ENCODE measurements around the gene CCDC106.

The CCDC106 gene

DNA sequence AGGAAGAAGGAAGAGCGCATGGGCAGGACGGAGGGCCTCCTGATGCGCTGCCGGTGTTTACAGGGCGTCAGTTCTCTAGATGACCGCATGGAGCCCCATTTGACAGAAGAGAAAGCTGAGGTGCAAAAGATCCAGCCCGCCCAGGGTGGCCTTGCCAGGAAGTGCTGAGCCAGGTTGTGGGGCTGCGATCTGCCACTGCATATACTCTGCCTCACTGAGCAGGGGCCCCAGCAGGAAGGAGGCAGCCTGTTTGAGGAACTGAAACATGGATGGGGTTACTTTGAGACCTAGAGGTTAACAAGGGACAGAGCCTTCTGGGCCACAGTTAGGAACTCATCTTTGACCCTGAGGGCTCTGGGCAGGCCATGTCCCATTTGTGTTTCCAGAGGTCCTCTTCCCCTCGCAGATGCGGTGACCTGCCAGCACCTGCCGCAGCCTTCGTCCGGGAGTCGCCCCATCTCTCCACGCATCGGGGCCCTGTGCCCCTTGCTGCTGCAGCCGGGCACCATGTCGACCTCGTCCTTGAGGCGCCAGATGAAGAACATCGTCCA, 30.2 kb downstream of the CCDC106 start:
- H3K4me1 ChIP-seq (ENCODE audit: insufficient read depth, low read length, poor library complexity, severe bottlenecking): peaks cover 4% of the 10 kb centered on the region
- peaks cover 76% of the 10 kb centered on the region for H3K36me3 ChIP-seq (ENCODE audit: insufficient read depth, low read length)
- no peak overlapping the region for H3K4me3 ChIP-seq (ENCODE audit: low read length, poor library complexity, severe bottlenecking)
- H3K79me2 ChIP-seq (ENCODE audit: insufficient read depth, low read length): peaks cover 50% of the 10 kb centered on the region; the same call in 1 of the 2 replicates
- TF ChIP-seq, protein P1, sequence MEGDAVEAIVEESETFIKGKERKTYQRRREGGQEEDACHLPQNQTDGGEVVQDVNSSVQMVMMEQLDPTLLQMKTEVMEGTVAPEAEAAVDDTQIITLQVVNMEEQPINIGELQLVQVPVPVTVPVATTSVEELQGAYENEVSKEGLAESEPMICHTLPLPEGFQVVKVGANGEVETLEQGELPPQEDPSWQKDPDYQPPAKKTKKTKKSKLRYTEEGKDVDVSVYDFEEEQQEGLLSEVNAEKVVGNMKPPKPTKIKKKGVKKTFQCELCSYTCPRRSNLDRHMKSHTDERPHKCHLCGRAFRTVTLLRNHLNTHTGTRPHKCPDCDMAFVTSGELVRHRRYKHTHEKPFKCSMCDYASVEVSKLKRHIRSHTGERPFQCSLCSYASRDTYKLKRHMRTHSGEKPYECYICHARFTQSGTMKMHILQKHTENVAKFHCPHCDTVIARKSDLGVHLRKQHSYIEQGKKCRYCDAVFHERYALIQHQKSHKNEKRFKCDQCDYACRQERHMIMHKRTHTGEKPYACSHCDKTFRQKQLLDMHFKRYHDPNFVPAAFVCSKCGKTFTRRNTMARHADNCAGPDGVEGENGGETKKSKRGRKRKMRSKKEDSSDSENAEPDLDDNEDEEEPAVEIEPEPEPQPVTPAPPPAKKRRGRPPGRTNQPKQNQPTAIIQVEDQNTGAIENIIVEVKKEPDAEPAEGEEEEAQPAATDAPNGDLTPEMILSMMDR (conservative IDR thresholded peaks at IDR 0.05; ENCODE audit: low read length): no peak
- H3K4me2 ChIP-seq (ENCODE audit: low read depth, low read length, poor library complexity, severe bottlenecking): no peak overlapping the region
- H2AFZ ChIP-seq (ENCODE audit: low read length): no peak overlapping the region
- peaks cover 48% of the 10 kb centered on the region for H4K20me1 ChIP-seq (ENCODE audit: insufficient read depth, low read length, poor library complexity, severe bottlenecking)
- H3F3A ChIP-seq (ENCODE audit: low read depth): peaks cover 5% of the 10 kb centered on the region; the same call in 1 of the 2 replicates
- no peak overlapping the region for H3K9ac ChIP-seq (ENCODE audit: low read depth, low read length, poor library complexity, severe bottlenecking)
- H3K27me3 ChIP-seq (ENCODE audit: insufficient read depth, low read length, poor library complexity, severe bottlenecking): no peaks in the 10 kb centered on the region
- no peaks in the 10 kb centered on the region for H3K9me2 ChIP-seq (replicated peaks; ENCODE audit: low read depth, low read length)
- no peaks in the 10 kb centered on the region for H3K9me3 ChIP-seq (ENCODE audit: insufficient read depth, low read depth, low read length)

DNA sequence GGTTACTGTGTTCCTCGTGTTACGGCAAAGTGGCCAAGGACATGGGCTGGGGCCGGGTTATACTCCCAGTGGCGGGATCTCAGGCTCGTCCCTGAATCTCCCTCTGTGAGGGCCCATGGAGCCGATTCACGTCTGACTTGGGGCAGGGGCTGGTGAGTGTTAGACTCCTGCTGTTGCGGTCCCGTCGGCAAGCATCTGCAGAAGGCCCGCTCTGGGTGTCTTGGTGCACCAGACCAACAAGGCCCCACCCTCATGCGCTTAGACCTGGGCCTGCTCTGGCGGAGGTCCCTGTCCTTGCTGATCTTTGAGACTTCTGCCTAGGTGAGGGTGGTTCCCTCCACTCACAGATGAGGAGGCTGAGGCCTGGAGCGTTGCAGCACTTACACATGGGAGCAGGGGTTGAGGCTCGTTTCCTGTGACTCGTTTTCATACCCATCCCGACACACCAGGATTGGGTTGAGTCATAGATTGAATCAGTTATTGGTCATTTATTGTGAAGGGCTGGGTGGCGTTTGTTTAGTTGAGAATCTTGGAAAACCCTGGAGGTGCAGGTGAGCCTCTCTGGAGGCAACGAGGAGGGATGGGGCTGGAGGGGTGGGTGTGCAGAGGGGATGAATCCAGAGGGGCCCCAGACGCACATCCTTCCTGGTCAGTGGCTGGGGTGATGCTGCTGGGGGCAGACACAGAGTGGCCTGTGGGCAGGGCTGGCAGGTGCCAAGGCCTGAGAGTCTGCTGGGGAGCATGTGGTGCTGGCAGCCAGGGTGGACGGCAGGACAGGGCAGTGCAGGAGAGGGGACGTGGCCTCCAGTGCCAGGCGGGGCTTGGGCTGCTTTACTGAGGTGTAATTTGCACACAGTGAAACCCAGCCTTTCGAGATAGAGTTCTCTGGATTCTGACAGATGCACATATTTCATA, 31.6 kb downstream of the CCDC106 start:
- Histone ChIP-seq H3K27me3 (ENCODE audit: insufficient read depth, low read length, poor library complexity, severe bottlenecking) (no peaks in the 10 kb centered on the region), H4K20me1 (ENCODE audit: insufficient read depth, low read length, poor library complexity, severe bottlenecking) (peaks cover 38% of the 10 kb centered on the region), H3K9ac (ENCODE audit: low read depth, low read length, poor library complexity, severe bottlenecking) (no peak overlapping the region), H3K4me3 (ENCODE audit: low read length, poor library complexity, severe bottlenecking) (no peak overlapping the region), H3K9me3 (ENCODE audit: insufficient read depth, low read depth, low read length) (no peaks in the 10 kb centered on the region), H3K4me1 (ENCODE audit: insufficient read depth, low read length, poor library complexity, severe bottlenecking) (peaks cover 4% of the 10 kb centered on the region), H3K9me2 (replicated peaks; ENCODE audit: low read depth, low read length) (no peaks in the 10 kb centered on the region), H3F3A (ENCODE audit: low read depth) (peaks cover 1% of the 10 kb centered on the region; the same call in 1 of the 2 replicates), H3K4me2 (ENCODE audit: low read depth, low read length, poor library complexity, severe bottlenecking) (no peak overlapping the region), H3K79me2 (ENCODE audit: insufficient read depth, low read length) (peaks cover 40% of the 10 kb centered on the region; the same call in 1 of the 2 replicates), H2AFZ (ENCODE audit: low read length) (no peak overlapping the region), H3K36me3 (ENCODE audit: insufficient read depth, low read length) (peaks cover 78% of the 10 kb centered on the region; the same call in 1 of the 2 replicates)
- TF ChIP-seq, protein P1 (conservative IDR thresholded peaks at IDR 0.05; ENCODE audit: low read length): no peak
- no peak for TF ChIP-seq EZH2phosphoT487 (IDR thresholded peaks at IDR 0.05; ENCODE audit: borderline replicate concordance)

- Histone ChIP-seq H3K4me1 (ENCODE audit: insufficient read depth, low read length, poor library complexity, severe bottlenecking) (peaks cover 4% of the 10 kb centered on the region), H3K36me3 (ENCODE audit: insufficient read depth, low read length) (peaks cover 81% of the 10 kb centered on the region; the same call in 1 of the 2 replicates), H3K9me3 (ENCODE audit: insufficient read depth, low read depth, low read length) (no peaks in the 10 kb centered on the region), H4K20me1 (ENCODE audit: insufficient read depth, low read length, poor library complexity, severe bottlenecking) (peaks cover 35% of the 10 kb centered on the region), H3F3A (ENCODE audit: low read depth) (no peaks in the 10 kb centered on the region), H3K9me2 (replicated peaks; ENCODE audit: low read depth, low read length) (no peaks in the 10 kb centered on the region), H3K4me3 (ENCODE audit: low read length, poor library complexity, severe bottlenecking) (no peak overlapping the region), H3K9ac (ENCODE audit: low read depth, low read length, poor library complexity, severe bottlenecking) (no peak overlapping the region), H3K27me3 (ENCODE audit: insufficient read depth, low read length, poor library complexity, severe bottlenecking) (no peaks in the 10 kb centered on the region), H3K79me2 (ENCODE audit: insufficient read depth, low read length) (peaks cover 38% of the 10 kb centered on the region; the same call in 1 of the 2 replicates), H2AFZ (ENCODE audit: low read length) (no peak overlapping the region), H3K4me2 (ENCODE audit: low read depth, low read length, poor library complexity, severe bottlenecking) (no peak overlapping the region)
- no peak for TF ChIP-seq EZH2phosphoT487 (IDR thresholded peaks at IDR 0.05; ENCODE audit: borderline replicate concordance)
- TF ChIP-seq, protein P1 (conservative IDR thresholded peaks at IDR 0.05; ENCODE audit: low read length): no peak
Observed at GRCh38 chr19:55680339-55681130, 32.5 kb downstream of the CCDC106 start.

Data from Loucy (cell line).